ENCODE measurements around the gene PTPRE.

PTPRE gene

GRCh38 chr10:128116851-128117615, 210.1 kb downstream of the PTPRE start:
- no peak overlapping the region for H3K4me3 ChIP-seq (ENCODE audit: insufficient read depth, low read depth, low read length)
- H3K9me3 ChIP-seq (ENCODE audit: control insufficient read depth, low read length), result no peaks in the 10 kb centered on the region
- no peaks in the 10 kb centered on the region for H3K27me3 ChIP-seq (ENCODE audit: control insufficient read depth, insufficient read depth, low read length, poor library complexity, severe bottlenecking)
- peaks cover 59% of the 10 kb centered on the region for H3K36me3 ChIP-seq (ENCODE audit: control insufficient read depth, insufficient read depth, low read length)
- no peaks in the 10 kb centered on the region for H3K4me1 ChIP-seq (ENCODE audit: control insufficient read depth, insufficient read depth, low read length)
- WGBS, 2 experiments, result 86 to 88% methylated on average over 9 to 11 of the region's 13 CpGs
- no peak overlapping the region for H3K27ac ChIP-seq (ENCODE audit: insufficient read depth, low read depth, low read length, poor library complexity, severe bottlenecking)

- Histone ChIP-seq H3K9me3 (ENCODE audit: control insufficient read depth, low read length) (no peaks in the 10 kb centered on the region), H3K4me1 (ENCODE audit: control insufficient read depth, insufficient read depth, low read length) (peaks cover 13% of the 10 kb centered on the region), H3K27ac (ENCODE audit: insufficient read depth, low read depth, low read length, poor library complexity, severe bottlenecking) (no peak overlapping the region), H3K36me3 (ENCODE audit: control insufficient read depth, insufficient read depth, low read length) (peaks cover 29% of the 10 kb centered on the region), H3K27me3 (ENCODE audit: control insufficient read depth, insufficient read depth, low read length, poor library complexity, severe bottlenecking) (peaks cover 1% of the 10 kb centered on the region), H3K4me3 (ENCODE audit: insufficient read depth, low read depth, low read length) (no peak overlapping the region)
- WGBS, 2 experiments, result 93 to 96% methylated on average over 5 of the region's 5 CpGs
Observed at GRCh38 chr10:128121750-128122412, 215.0 kb downstream of the PTPRE start.

GRCh38 chr10:128122931-128123330, 216.0 kb downstream of the PTPRE start:
- peaks cover 13% of the 10 kb centered on the region for H3K4me1 ChIP-seq (ENCODE audit: control insufficient read depth, insufficient read depth, low read length)
- 100% methylated on average over 1 of the region's 2 CpGs for WGBS, 2 experiments
- peaks cover 25% of the 10 kb centered on the region for H3K36me3 ChIP-seq (ENCODE audit: control insufficient read depth, insufficient read depth, low read length)
- H3K9me3 ChIP-seq (ENCODE audit: control insufficient read depth, low read length), result no peaks in the 10 kb centered on the region
- peaks cover 6% of the 10 kb centered on the region for H3K27me3 ChIP-seq (ENCODE audit: control insufficient read depth, insufficient read depth, low read length, poor library complexity, severe bottlenecking)
- no peak overlapping the region for H3K27ac ChIP-seq (ENCODE audit: insufficient read depth, low read depth, low read length, poor library complexity, severe bottlenecking)
- no peak overlapping the region for H3K4me3 ChIP-seq (ENCODE audit: insufficient read depth, low read depth, low read length)

GRCh38 chr10:128123846-128124245, 216.9 kb downstream of the PTPRE start:
- Histone ChIP-seq H3K27me3 (ENCODE audit: control insufficient read depth, insufficient read depth, low read length, poor library complexity, severe bottlenecking) (peaks cover 6% of the 10 kb centered on the region), H3K36me3 (ENCODE audit: control insufficient read depth, insufficient read depth, low read length) (peaks cover 18% of the 10 kb centered on the region), H3K27ac (ENCODE audit: insufficient read depth, low read depth, low read length, poor library complexity, severe bottlenecking) (no peak overlapping the region), H3K9me3 (ENCODE audit: control insufficient read depth, low read length) (no peaks in the 10 kb centered on the region), H3K4me3 (ENCODE audit: insufficient read depth, low read depth, low read length) (no peak overlapping the region), H3K4me1 (ENCODE audit: control insufficient read depth, insufficient read depth, low read length) (peaks cover 13% of the 10 kb centered on the region)

- 42 to 50% methylated on average over 11 of the region's 11 CpGs for WGBS, 2 experiments
- peak overlapping the region; percentile 73 for H3K4me3 ChIP-seq (ENCODE audit: insufficient read depth, low read depth, low read length)
- peaks cover 6% of the 10 kb centered on the region for H3K27me3 ChIP-seq (ENCODE audit: control insufficient read depth, insufficient read depth, low read length, poor library complexity, severe bottlenecking)
- H3K9me3 ChIP-seq (ENCODE audit: control insufficient read depth, low read length), result no peaks in the 10 kb centered on the region
- peaks cover 13% of the 10 kb centered on the region for H3K36me3 ChIP-seq (ENCODE audit: control insufficient read depth, insufficient read depth, low read length)
- H3K4me1 ChIP-seq (ENCODE audit: control insufficient read depth, insufficient read depth, low read length), result peaks cover 13% of the 10 kb centered on the region
- no peak overlapping the region for H3K27ac ChIP-seq (ENCODE audit: insufficient read depth, low read depth, low read length, poor library complexity, severe bottlenecking)
Observed at GRCh38 chr10:128124813-128125403, 218.0 kb downstream of the PTPRE start.

GRCh38 chr10:128125416-128125943, 218.6 kb downstream of the PTPRE start:
- peaks cover 6% of the 10 kb centered on the region for H3K27me3 ChIP-seq (ENCODE audit: control insufficient read depth, insufficient read depth, low read length, poor library complexity, severe bottlenecking)
- no peak overlapping the region for H3K27ac ChIP-seq (ENCODE audit: insufficient read depth, low read depth, low read length, poor library complexity, severe bottlenecking)
- H3K4me1 ChIP-seq (ENCODE audit: control insufficient read depth, insufficient read depth, low read length), result peaks cover 13% of the 10 kb centered on the region
- H3K9me3 ChIP-seq (ENCODE audit: control insufficient read depth, low read length), result no peaks in the 10 kb centered on the region
- WGBS, 2 experiments, result 1% methylated on average over 33 of the region's 33 CpGs
- peak overlapping the region; percentile 73 for H3K4me3 ChIP-seq (ENCODE audit: insufficient read depth, low read depth, low read length)
- H3K36me3 ChIP-seq (ENCODE audit: control insufficient read depth, insufficient read depth, low read length), result peaks cover 13% of the 10 kb centered on the region

GRCh38 chr10:128125944-128126764, 219.3 kb downstream of the PTPRE start, which contains the start of gene MKI67:
MKI67 (minus strand) TSS chr10:128126423; CDS start chr10:128125667, 756 bp downstream.
- H3K4me3 ChIP-seq (ENCODE audit: insufficient read depth, low read depth, low read length), result peak within 1 kb of the TSS; percentile 73
- no peaks in the 10 kb centered on the region for H3K9me3 ChIP-seq (ENCODE audit: control insufficient read depth, low read length)
- peaks cover 6% of the 10 kb centered on the region for H3K27me3 ChIP-seq (ENCODE audit: control insufficient read depth, insufficient read depth, low read length, poor library complexity, severe bottlenecking)
- no peak within 1 kb of the TSS for H3K27ac ChIP-seq (ENCODE audit: insufficient read depth, low read depth, low read length, poor library complexity, severe bottlenecking)
- peaks cover 13% of the 10 kb centered on the region for H3K36me3 ChIP-seq (ENCODE audit: control insufficient read depth, insufficient read depth, low read length)
- H3K4me1 ChIP-seq (ENCODE audit: control insufficient read depth, insufficient read depth, low read length), result peaks cover 13% of the 10 kb centered on the region
- WGBS, 2 experiments, result 0% methylated on average over 95 of the region's 95 CpGs

- Histone ChIP-seq H3K4me1 (ENCODE audit: control insufficient read depth, insufficient read depth, low read length) (peaks cover 13% of the 10 kb centered on the region), H3K27me3 (ENCODE audit: control insufficient read depth, insufficient read depth, low read length, poor library complexity, severe bottlenecking) (peaks cover 6% of the 10 kb centered on the region), H3K9me3 (ENCODE audit: control insufficient read depth, low read length) (no peaks in the 10 kb centered on the region), H3K4me3 (ENCODE audit: insufficient read depth, low read depth, low read length) (no peak overlapping the region), H3K27ac (ENCODE audit: insufficient read depth, low read depth, low read length, poor library complexity, severe bottlenecking) (no peak overlapping the region), H3K36me3 (ENCODE audit: control insufficient read depth, insufficient read depth, low read length) (no peaks in the 10 kb centered on the region)
- WGBS, 2 experiments, result 76 to 78% methylated on average over 8 of the region's 8 CpGs
Observed at GRCh38 chr10:128128582-128128981, 221.7 kb downstream of the PTPRE start.

GRCh38 chr10:128130051-128130450, 223.1 kb downstream of the PTPRE start:
- H3K4me1 ChIP-seq (ENCODE audit: control insufficient read depth, insufficient read depth, low read length), result peaks cover 2% of the 10 kb centered on the region
- H3K9me3 ChIP-seq (ENCODE audit: control insufficient read depth, low read length), result no peaks in the 10 kb centered on the region
- 90 to 94% methylated on average over 1 of the region's 1 CpG for WGBS, 2 experiments
- no peak overlapping the region for H3K27ac ChIP-seq (ENCODE audit: insufficient read depth, low read depth, low read length, poor library complexity, severe bottlenecking)
- no peak overlapping the region for H3K4me3 ChIP-seq (ENCODE audit: insufficient read depth, low read depth, low read length)
- no peaks in the 10 kb centered on the region for H3K36me3 ChIP-seq (ENCODE audit: control insufficient read depth, insufficient read depth, low read length)
- H3K27me3 ChIP-seq (ENCODE audit: control insufficient read depth, insufficient read depth, low read length, poor library complexity, severe bottlenecking), result peaks cover 6% of the 10 kb centered on the region

Measured in ectodermal cell (in vitro differentiated cells).